WTC11 (cell line): ENCODE data around the gene MYOF.

Experiments
- FOXK1 ChIP-seq: sonication (generic); formaldehyde crosslinking; IDR thresholded peaks from 2 replicates; pipeline ENCODE4 v1.8.0; 2022; ENCODE audit warnings: mild to moderate bottlenecking, moderate library complexity, missing genetic modification reagents
- JUN ChIP-seq: sonication (generic); formaldehyde crosslinking; IDR thresholded peaks from 2 replicates; pipeline ENCODE4 v1.8.0; 2023; ENCODE audit warnings: mild to moderate bottlenecking, missing genetic modification reagents
- ZNF138 ChIP-seq: sonication (generic); formaldehyde crosslinking; conservative IDR thresholded peaks from 2 replicates; pipeline ENCODE4 v1.8.1; 2022; ENCODE audit warnings: mild to moderate bottlenecking, moderate library complexity, missing genetic modification reagents
- TF ChIP-seq, protein P1 (sequence below): sonication (generic); formaldehyde crosslinking; IDR thresholded peaks from 2 replicates; pipeline ENCODE4 v1.8.1; 2023; ENCODE audit warnings: mild to moderate bottlenecking, missing genetic modification reagents, moderate library complexity
- TF ChIP-seq, protein P2 (sequence below): sonication (generic); formaldehyde crosslinking; IDR thresholded peaks from 2 replicates; pipeline ENCODE4 v1.8.1; 2023; ENCODE audit warnings: mild to moderate bottlenecking, missing genetic modification reagents, borderline replicate concordance
- TF ChIP-seq, protein P3 (sequence below): sonication (generic); formaldehyde crosslinking; IDR thresholded peaks from 2 replicates; pipeline ENCODE4 v1.8.0; 2022; ENCODE audit warnings: mild to moderate bottlenecking, missing genetic modification reagents
- TF ChIP-seq, protein P4 (sequence below): fragments of 200-600 bp; IDR thresholded peaks from 2 replicates; pipeline ENCODE4 v1.8.0; 2022; ENCODE audit warnings: antibody characterized with exemption
- TF ChIP-seq, protein P5 (sequence below): fragments of 250-450 bp; sonication (Bioruptor Pico); IDR thresholded peaks from 2 replicates; pipeline ENCODE4 v1.9.0; 2021; ENCODE audit warnings: moderate library complexity, mild to moderate bottlenecking, inconsistent platforms, borderline replicate concordance
- TF ChIP-seq, protein P6 (sequence below): sonication (generic); formaldehyde crosslinking; IDR thresholded peaks from 2 replicates; pipeline ENCODE4 v1.8.0; 2022; ENCODE audit warnings: missing genetic modification reagents

DNA sequence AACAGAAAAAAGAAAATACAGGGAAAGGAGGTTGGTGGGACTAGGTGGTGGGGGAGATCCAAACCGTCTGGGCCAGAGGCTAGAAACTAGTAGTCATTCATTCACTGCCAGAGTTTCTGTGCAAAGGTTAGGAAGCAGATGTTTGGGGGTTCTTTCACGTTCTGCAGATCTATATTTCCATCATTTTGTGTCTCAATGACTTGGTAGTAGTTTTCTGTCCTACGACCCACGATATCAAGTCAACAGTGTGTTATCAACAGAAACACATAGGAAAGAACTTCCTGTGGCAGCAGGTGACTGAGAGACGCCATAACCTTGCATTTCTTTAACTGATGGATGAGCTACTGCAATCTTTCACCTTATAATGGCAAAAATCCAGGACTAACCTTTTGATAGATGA is 16.0 kb upstream of the MYOF start:
- TF ChIP-seq, protein P1, sequence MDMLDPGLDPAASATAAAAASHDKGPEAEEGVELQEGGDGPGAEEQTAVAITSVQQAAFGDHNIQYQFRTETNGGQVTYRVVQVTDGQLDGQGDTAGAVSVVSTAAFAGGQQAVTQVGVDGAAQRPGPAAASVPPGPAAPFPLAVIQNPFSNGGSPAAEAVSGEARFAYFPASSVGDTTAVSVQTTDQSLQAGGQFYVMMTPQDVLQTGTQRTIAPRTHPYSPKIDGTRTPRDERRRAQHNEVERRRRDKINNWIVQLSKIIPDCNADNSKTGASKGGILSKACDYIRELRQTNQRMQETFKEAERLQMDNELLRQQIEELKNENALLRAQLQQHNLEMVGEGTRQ (CRISPR knock-in tag) = no peak
- TF ChIP-seq, protein P2, sequence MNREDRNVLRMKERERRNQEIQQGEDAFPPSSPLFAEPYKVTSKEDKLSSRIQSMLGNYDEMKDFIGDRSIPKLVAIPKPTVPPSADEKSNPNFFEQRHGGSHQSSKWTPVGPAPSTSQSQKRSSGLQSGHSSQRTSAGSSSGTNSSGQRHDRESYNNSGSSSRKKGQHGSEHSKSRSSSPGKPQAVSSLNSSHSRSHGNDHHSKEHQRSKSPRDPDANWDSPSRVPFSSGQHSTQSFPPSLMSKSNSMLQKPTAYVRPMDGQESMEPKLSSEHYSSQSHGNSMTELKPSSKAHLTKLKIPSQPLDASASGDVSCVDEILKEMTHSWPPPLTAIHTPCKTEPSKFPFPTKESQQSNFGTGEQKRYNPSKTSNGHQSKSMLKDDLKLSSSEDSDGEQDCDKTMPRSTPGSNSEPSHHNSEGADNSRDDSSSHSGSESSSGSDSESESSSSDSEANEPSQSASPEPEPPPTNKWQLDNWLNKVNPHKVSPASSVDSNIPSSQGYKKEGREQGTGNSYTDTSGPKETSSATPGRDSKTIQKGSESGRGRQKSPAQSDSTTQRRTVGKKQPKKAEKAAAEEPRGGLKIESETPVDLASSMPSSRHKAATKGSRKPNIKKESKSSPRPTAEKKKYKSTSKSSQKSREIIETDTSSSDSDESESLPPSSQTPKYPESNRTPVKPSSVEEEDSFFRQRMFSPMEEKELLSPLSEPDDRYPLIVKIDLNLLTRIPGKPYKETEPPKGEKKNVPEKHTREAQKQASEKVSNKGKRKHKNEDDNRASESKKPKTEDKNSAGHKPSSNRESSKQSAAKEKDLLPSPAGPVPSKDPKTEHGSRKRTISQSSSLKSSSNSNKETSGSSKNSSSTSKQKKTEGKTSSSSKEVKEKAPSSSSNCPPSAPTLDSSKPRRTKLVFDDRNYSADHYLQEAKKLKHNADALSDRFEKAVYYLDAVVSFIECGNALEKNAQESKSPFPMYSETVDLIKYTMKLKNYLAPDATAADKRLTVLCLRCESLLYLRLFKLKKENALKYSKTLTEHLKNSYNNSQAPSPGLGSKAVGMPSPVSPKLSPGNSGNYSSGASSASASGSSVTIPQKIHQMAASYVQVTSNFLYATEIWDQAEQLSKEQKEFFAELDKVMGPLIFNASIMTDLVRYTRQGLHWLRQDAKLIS (CRISPR knock-in tag) = no peak
- TF ChIP-seq, protein P3, sequence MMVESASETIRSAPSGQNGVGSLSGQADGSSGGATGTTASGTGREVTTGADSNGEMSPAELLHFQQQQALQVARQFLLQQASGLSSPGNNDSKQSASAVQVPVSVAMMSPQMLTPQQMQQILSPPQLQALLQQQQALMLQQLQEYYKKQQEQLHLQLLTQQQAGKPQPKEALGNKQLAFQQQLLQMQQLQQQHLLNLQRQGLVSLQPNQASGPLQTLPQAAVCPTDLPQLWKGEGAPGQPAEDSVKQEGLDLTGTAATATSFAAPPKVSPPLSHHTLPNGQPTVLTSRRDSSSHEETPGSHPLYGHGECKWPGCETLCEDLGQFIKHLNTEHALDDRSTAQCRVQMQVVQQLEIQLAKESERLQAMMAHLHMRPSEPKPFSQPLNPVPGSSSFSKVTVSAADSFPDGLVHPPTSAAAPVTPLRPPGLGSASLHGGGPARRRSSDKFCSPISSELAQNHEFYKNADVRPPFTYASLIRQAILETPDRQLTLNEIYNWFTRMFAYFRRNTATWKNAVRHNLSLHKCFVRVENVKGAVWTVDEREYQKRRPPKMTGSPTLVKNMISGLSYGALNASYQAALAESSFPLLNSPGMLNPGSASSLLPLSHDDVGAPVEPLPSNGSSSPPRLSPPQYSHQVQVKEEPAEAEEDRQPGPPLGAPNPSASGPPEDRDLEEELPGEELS (CRISPR knock-in tag) = no peak
- TF ChIP-seq, protein P4, sequence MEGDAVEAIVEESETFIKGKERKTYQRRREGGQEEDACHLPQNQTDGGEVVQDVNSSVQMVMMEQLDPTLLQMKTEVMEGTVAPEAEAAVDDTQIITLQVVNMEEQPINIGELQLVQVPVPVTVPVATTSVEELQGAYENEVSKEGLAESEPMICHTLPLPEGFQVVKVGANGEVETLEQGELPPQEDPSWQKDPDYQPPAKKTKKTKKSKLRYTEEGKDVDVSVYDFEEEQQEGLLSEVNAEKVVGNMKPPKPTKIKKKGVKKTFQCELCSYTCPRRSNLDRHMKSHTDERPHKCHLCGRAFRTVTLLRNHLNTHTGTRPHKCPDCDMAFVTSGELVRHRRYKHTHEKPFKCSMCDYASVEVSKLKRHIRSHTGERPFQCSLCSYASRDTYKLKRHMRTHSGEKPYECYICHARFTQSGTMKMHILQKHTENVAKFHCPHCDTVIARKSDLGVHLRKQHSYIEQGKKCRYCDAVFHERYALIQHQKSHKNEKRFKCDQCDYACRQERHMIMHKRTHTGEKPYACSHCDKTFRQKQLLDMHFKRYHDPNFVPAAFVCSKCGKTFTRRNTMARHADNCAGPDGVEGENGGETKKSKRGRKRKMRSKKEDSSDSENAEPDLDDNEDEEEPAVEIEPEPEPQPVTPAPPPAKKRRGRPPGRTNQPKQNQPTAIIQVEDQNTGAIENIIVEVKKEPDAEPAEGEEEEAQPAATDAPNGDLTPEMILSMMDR = no peak
- TF ChIP-seq FOXK1 (CRISPR knock-in tag) (no peak), JUN (CRISPR knock-in tag) (no peak), ZNF138 (CRISPR knock-in tag) (no peak)
- TF ChIP-seq, protein P5, sequence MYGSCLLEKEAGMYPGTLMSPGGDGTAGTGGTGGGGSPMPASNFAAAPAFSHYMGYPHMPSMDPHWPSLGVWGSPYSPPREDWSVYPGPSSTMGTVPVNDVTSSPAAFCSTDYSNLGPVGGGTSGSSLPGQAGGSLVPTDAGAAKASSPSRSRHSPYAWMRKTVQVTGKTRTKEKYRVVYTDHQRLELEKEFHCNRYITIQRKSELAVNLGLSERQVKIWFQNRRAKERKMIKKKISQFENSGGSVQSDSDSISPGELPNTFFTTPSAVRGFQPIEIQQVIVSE (CRISPR knock-in tag) = no peak
- TF ChIP-seq, protein P6, sequence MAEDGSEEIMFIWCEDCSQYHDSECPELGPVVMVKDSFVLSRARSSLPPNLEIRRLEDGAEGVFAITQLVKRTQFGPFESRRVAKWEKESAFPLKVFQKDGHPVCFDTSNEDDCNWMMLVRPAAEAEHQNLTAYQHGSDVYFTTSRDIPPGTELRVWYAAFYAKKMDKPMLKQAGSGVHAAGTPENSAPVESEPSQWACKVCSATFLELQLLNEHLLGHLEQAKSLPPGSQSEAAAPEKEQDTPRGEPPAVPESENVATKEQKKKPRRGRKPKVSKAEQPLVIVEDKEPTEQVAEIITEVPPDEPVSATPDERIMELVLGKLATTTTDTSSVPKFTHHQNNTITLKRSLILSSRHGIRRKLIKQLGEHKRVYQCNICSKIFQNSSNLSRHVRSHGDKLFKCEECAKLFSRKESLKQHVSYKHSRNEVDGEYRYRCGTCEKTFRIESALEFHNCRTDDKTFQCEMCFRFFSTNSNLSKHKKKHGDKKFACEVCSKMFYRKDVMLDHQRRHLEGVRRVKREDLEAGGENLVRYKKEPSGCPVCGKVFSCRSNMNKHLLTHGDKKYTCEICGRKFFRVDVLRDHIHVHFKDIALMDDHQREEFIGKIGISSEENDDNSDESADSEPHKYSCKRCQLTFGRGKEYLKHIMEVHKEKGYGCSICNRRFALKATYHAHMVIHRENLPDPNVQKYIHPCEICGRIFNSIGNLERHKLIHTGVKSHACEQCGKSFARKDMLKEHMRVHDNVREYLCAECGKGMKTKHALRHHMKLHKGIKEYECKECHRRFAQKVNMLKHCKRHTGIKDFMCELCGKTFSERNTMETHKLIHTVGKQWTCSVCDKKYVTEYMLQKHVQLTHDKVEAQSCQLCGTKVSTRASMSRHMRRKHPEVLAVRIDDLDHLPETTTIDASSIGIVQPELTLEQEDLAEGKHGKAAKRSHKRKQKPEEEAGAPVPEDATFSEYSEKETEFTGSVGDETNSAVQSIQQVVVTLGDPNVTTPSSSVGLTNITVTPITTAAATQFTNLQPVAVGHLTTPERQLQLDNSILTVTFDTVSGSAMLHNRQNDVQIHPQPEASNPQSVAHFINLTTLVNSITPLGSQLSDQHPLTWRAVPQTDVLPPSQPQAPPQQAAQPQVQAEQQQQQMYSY (CRISPR knock-in tag) = no peak
